T-helper 2 cell treated with Interferon-gamma antibody and Interleukin-4, amounts not matched to agents 100 ng/mL and 5 ng/mL, for 36 hours (primary cell): ENCODE measurements around the gene TRMT112. TPM values are rescaled to one million over a fixed set of nuclear protein-coding genes. Genes with fewer than 3 reads are reported as not detected.

Source experiments
- intact Hi-C: fragments of 100-400 bp; cut with micrococcal nuclease; formaldehyde crosslinking; loops from one replicate; pipeline ENCODE4 v1.15.1; 2023
- total RNA-seq: library from RNA; stranded (reverse); gene quantifications from 2 replicates; pipeline ENCODE4 v1.2.3, GENCODE V29; 2022

TRMT112 gene
- total RNA-seq, 1 donor from 2014 or later: 212 TPM

DNA sequence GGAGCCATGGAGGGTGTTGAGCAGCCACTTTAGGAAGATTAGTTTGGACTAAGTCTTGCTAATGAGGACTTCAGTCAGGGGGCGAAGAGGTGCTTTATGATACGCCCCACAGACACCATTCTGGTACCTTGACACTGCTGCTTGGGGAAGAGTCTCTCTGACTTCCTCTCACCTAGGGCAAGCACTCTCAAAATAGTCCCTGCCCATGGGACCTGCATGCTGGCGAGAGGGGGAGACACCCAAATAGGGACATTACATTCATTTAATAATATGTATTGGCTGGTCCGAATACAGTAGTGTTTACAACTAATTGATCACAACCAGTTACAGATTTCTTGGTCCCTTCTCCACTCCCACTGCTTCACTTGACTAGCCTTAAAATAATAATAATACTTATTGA, 21.6 kb downstream of the TRMT112 start:
- intact Hi-C loops: no loop called here

DNA sequence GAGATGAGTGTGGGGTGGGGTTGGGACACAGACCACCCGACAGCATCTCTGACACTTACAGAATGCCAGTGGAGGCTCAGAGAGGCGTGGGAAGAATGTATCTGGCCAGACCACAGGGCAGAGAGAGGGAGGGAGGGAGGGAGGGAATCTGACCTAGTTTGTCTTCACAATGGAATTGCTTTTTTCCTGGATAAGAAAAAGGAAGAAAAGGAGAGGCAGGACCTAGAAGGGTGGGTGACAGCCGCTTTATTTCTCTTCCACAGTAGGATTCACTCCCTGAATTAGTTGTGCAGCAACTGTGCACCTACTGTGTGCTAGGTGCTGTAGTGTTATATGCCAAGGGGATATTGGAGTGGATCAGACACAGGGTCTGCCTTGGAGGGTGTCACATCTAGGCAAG, 22.6 kb downstream of the TRMT112 start:
- intact Hi-C loops: no loop called here

DNA sequence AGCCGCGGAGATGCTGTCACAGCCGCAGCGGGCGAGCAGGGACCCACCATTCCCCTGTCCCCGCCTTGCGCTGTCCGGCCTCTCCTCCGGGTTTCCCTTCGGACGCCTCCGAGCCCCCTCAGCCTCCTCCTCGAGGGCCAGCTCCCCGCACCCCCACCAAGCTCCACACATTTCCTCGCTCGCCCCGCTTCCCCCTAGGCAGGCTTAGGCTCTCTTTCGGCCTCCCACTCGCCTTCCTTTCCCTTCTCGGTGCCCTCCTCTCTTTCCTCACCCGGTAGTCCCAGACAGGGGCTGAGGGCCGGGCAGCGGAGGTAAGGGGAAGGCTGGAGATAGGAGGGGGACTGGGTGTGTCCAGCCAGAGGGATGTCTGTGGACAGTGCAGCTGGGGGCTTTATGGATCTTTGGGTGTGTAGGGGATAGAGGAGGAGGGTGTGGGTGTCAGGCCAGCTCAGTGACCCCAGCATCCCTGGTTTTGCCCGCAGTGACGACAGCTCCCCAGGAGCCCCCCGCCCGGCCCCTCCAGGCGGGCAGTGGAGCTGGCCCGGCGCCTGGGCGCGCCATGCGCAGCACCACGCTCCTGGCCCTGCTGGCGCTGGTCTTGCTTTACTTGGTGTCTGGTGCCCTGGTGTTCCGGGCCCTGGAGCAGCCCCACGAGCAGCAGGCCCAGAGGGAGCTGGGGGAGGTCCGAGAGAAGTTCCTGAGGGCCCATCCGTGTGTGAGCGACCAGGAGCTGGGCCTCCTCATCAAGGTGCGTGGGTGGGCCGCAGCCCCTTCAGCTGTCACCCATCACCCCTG, 24.7 kb downstream of the TRMT112 start:
- intact Hi-C loops: no loop called here

DNA sequence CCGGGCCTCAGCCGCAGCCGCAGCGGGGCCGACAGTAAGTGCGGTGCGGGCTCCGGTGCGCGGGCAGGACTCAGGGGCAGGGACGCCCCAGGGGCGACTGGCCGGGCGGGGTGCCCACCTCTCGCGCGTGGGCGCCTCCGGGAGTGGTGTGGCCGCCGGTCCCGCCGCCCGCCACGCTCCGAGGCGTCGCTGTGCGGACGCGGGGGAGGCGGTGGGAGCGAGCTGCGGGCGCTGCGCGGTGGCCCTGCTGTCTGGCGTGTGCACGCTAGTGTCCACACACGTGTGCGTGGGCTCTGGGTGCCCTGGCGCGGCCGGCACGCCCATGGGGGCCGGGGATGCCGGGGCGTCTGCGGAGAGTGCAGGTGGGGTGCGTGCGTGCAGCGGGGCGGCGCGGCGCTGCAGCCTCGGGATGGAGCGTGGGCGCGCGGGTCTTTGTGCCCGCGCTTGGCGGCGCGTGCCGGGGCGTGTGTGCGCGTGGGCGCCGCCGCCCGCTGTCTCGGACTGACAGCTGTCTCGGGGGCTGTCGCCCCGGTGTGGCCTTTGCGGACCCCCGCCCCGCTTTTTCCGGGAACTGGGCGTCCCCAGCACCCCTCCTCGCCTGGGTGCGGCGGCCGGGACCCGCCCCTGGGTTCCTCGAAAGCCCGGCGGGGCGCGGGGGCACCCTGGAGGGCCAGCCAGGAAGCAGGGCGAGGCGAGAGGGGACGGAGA, 25.5 kb downstream of the TRMT112 start:
- intact Hi-C loops: no loop called here

GRCh38 chr11:64291262-64291751, 26.1 kb downstream of the TRMT112 start, which contains the start of gene KCNK4:
TSS of gene KCNK4 (plus strand) at chr11:64291302. CDS start at chr11:64293019, 1,717 bp downstream.
- intact Hi-C loops: no loop called here

DNA sequence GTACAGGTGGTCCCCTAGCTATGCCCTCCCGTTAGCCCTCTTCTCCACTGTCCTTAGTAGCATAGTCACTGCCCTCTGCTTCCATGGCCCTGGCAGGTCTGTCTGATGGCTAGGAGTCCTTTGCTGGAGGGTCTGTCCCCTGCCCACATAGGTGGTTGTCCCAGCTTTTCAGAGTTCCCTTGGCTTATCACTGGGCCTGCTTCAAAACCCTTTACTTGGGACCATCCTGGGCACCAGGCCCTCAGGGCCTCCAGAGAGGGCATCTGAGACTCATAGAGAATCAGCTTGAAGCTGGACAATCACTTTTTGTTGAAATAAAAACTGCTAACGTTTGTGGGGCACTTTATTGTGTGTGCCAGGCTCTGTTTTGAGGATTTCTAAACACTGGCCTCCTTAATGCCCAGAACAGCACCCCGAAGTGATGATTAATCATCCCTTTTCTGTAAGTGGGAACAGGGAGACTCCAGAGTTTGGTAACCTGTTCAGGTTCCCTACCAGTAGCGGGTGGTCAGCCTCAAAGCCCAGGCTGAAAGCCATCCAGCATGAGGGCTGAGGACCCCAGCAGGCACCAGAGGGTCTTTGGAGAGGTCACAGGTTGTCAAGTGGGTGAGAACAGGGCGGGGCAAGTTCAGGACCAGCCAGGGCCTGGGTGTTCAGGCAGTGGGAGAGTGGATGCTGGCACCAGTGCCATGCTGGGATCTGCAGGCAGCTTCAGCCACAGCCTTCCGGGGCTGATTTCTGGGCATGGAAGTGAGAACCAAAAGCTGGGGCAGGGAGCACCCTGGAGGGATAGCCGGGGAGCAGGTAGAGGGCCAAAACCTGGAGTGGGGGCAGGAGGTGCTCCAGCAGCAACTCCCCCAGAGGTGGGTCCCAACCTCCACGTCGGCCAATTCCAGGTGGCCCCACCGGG, 26.8 kb downstream of the TRMT112 start:
- intact Hi-C loops: no loop called here

GRCh38 chr11:64289002-64289564, 28.3 kb downstream of the TRMT112 start:
- intact Hi-C loops: loop anchor here (5.0 kb wide), 1 partner anchor 82 kb away; the partner anchor contains the start of gene FERMT3

GRCh38 chr11:64288353-64288750, 29.0 kb downstream of the TRMT112 start:
- intact Hi-C loops: loop anchor here (5.0 kb wide), 1 partner anchor 81 kb away; the partner anchor contains the start of gene FERMT3

- intact Hi-C loops: loop anchor here (5.0 kb wide), 1 partner anchor 81 kb away; the partner anchor contains the start of gene FERMT3
Observed at GRCh38 chr11:64287676-64288352, 29.5 kb downstream of the TRMT112 start.

DNA sequence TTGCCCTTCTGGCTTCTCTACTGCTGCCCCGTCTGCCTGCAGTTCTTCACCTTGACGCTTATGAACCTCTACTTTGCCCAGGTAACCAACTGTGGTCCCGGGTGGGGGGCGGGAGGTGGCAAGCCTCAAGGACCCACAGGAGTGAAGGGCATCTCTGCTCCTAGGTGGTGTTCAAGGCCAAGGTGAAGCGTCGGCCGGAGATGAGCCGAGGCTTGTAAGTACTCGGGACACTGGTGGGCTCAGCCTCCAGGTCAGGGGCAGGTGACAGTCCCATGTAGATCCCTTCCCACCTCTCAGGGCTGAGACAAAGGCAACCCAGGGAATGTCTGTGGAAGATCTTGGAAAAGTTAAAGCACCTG, 30.6 kb downstream of the TRMT112 start:
- intact Hi-C loops: loop anchor here (5.0 kb wide), 1 partner anchor 79 kb away; the partner anchor contains the start of gene FERMT3

GRCh38 chr11:64285885-64286800, 31.2 kb downstream of the TRMT112 start:
- intact Hi-C loops: loop anchor here (1.0 to 5.0 kb wide), 4 partner anchors 16 to 79 kb away; partner anchors contain the start of genes ESRRA, FERMT3 and FKBP2

GRCh38 chr11:64284962-64285884, 32.1 kb downstream of the TRMT112 start, which contains the start of gene GPR137:
TSS of gene GPR137 (plus strand) at chr11:64285848. CDS start at chr11:64286525, 677 bp downstream.
- intact Hi-C loops: loop anchor here (1.0 to 5.0 kb wide), 4 partner anchors 15 to 78 kb away; partner anchors contain the start of genes ESRRA, FERMT3 and FKBP2

DNA sequence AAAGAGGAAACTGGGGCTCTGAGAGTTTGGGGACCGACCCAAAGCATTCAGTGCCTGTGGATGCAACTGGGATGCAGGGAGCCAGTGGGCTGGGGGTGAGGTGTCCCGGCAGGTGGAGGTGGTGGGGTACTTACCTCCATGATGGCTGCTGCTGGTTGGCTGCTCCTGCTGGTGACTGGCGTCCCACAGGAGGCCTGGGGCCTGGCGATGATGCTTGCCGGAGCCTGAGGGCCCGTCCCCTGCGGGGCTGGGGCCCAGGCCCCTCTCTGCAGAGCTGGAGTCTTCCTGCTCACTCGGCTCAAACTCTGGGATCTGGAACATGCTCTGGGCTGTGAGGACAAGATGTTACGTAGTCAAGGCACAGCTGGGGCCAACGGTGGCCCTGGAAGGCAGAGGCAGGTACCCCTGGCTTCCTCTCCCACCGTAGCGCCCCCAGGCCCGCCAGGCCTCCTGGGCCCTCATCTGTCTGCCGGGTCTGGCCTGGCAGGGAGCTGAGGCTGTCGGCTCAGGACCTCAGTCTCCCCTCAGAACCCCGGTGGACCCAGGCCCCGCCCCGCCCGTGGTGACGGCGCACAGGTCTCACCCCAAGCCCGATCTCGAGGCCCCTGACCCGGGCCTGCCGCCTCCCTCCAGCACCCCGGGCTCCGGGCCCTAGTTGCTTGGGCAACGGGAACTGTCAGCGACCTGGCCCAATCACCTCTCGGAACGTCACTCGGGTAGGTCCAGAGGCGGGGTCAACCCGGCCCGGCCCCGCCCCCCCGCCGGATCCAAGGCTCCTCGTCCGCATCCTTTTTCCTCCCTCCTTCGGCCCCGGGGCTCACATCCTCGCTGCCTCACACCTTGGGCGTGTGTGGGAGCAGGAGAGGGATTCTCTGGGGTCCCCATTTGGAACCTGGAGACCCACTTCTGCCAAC, 33.1 kb downstream of the TRMT112 start, which contains the start of gene BAD:
Gene BAD, minus strand, starts transcription at position 618 of the 914 bp plus-strand sequence. Its CDS starts 297 bp downstream, at position 321.
- intact Hi-C loops: loop anchor here (2.0 kb wide), 1 partner anchor 44 kb away; the partner anchor contains the start of gene FKBP2

- intact Hi-C loops: no loop called here
Observed at GRCh38 chr11:64283092-64283491, 34.3 kb downstream of the TRMT112 start.

DNA sequence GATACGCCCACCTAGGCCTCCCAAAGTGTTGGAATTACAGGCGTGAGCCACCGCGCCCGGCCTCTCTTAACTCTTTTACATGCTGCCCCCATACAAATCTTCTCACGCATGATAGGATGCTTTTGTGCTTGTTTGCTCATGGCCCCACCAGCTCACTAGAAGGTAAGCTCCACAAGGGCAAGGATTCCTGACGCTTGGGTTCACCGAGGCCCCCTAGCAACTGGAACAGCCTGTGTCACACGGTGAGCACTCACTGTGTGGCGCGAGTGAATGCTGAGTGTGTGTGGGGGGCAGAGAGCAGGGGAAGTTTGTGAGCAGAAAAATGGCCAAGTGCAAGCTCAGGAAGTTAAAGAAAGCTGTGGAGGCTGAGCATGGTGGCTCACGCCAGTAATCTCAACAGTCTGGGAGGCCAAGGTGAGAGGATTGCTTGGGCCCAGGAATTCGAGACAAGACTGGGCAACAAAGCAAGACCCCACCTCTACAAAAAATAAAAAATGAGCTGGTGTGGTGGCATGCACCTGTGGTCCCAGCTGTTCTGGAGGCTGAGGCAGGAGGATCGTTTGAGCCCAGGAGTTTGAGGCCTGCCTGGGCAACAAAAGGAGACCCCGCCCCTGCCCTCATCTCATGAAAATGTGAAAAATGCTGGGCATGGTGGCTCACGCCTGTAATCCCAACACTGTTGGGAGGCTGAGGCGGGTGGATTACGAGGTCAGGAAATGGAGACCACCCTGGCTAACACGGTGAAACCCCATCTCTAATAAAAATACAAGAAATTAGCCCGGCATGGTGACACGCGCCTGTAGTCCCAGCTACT, 35.2 kb downstream of the TRMT112 start:
- intact Hi-C loops: no loop called here
